Measurements from ENCODE around the gene SPINK9. TPM values are rescaled to one million over a fixed set of nuclear protein-coding genes. Genes with fewer than 3 reads are reported as not detected.

SPINK9 gene
- total RNA-seq, 4 donors from 2014 or later: not detected

DNA sequence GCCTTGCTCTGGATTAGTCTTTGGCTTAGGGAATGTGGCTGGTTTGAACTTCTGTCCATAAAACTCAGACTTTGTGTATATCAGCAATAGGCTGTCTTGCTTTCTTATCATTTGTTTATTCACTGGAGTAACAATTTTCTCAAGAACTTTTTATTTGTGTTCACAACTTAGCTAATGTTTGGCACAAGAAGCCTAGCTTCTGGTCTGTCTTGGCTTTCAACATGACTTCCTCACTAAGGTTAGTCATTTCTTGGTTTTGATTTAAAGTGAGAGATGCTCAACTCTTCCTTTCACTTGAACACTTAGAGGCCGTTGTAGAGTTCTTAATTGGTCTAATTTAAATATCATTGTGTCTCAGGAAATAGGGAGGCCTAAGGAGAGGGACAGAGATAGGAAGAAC is 53.3 kb downstream of the SPINK9 start:
- no peak for TF ChIP-seq POLR2A (IDR thresholded peaks at IDR 0.05)
- TF ChIP-seq, protein P1, sequence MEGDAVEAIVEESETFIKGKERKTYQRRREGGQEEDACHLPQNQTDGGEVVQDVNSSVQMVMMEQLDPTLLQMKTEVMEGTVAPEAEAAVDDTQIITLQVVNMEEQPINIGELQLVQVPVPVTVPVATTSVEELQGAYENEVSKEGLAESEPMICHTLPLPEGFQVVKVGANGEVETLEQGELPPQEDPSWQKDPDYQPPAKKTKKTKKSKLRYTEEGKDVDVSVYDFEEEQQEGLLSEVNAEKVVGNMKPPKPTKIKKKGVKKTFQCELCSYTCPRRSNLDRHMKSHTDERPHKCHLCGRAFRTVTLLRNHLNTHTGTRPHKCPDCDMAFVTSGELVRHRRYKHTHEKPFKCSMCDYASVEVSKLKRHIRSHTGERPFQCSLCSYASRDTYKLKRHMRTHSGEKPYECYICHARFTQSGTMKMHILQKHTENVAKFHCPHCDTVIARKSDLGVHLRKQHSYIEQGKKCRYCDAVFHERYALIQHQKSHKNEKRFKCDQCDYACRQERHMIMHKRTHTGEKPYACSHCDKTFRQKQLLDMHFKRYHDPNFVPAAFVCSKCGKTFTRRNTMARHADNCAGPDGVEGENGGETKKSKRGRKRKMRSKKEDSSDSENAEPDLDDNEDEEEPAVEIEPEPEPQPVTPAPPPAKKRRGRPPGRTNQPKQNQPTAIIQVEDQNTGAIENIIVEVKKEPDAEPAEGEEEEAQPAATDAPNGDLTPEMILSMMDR (IDR thresholded peaks at IDR 0.05): no peak
- Histone ChIP-seq H3K36me3 (peaks cover 0 to 20% (median 0%) of the 10 kb centered on the region in 3 donors), H3K9me3 (no peaks in the 10 kb centered on the region), H3K4me1 (peaks cover 19 to 53% (median 28%) of the 10 kb centered on the region in 3 donors), H3K4me3 (no peak overlapping the region), H3K27me3 (no peaks in the 10 kb centered on the region), H3K27ac (no peak overlapping the region)
- intact Hi-C loops (cut with DNase I): no loop called here
- no peak for DNase-seq
- 67% methylated on average over 1 of the region's 1 CpG for WGBS, 2 donors

Small RNA genes within 50 kb of the gene (small RNA-seq; reads per million reads assigned to genes)
- 0 reads per million in 4 donors for gene RF00017

Other genes starting within 250 kb of the SPINK9 start
- not detected for gene SPINK14, start 167.0 kb upstream of the SPINK9 start, total RNA-seq
- 1 to 10 TPM in 1 of 4 donors, not detected in 3; 2.5 TPM for gene SPINK6, start 132.5 kb upstream of the SPINK9 start, total RNA-seq
- gene MARCOL, start 97.0 kb upstream of the SPINK9 start, total RNA-seq: not detected
- gene SPINK13, start 66.8 kb upstream of the SPINK9 start, total RNA-seq: not detected
- gene SPINK7, start 23.1 kb upstream of the SPINK9 start, total RNA-seq: 100 to 1,000 TPM; 137 to 321 (median 253) TPM
- 10 to 100 TPM; 15.0 to 42.0 (median 32.1) TPM for gene FBXO38, start 48.4 kb downstream of the SPINK9 start, total RNA-seq